ENCODE results near the gene BSG.
"Not testable (repeated sequence)": the region's sequence is repeated elsewhere in the genome, so short reads cannot be mapped to it uniquely, and the experiment has no call there.

GRCh38 chr19:603302-603639 lies 30.9 kb downstream of the BSG start:
- TF ChIP-seq, protein P1, sequence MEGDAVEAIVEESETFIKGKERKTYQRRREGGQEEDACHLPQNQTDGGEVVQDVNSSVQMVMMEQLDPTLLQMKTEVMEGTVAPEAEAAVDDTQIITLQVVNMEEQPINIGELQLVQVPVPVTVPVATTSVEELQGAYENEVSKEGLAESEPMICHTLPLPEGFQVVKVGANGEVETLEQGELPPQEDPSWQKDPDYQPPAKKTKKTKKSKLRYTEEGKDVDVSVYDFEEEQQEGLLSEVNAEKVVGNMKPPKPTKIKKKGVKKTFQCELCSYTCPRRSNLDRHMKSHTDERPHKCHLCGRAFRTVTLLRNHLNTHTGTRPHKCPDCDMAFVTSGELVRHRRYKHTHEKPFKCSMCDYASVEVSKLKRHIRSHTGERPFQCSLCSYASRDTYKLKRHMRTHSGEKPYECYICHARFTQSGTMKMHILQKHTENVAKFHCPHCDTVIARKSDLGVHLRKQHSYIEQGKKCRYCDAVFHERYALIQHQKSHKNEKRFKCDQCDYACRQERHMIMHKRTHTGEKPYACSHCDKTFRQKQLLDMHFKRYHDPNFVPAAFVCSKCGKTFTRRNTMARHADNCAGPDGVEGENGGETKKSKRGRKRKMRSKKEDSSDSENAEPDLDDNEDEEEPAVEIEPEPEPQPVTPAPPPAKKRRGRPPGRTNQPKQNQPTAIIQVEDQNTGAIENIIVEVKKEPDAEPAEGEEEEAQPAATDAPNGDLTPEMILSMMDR (IDR thresholded peaks at IDR 0.05), result not testable (repeated sequence)
- not testable (repeated sequence) for TF ChIP-seq EZH2, EZH2phosphoT487 (IDR thresholded peaks at IDR 0.05)
